Activated CD8-positive, alpha-beta T cell treated with anti-CD3 and anti-CD28 coated beads for 36 hours (primary cell): Measurements from ENCODE around the gene ERC2. TPM values are rescaled to one million over a fixed set of nuclear protein-coding genes. Genes with fewer than 3 reads are reported as not detected.

Experiments used
- ATAC-seq: fragments of 200-7000 bp; cut with Tn5 transposase; one replicate; pipeline ENCODE4 v1.10.0; 2021; ENCODE audit warnings: mild to moderate bottlenecking, moderate library complexity
- CTCF ChIA-PET: fragments of 350-600 bp; sonication (Branson Sonifier 250); formaldehyde crosslinking; loops from one replicate; lab custom pipeline; 2021; ENCODE audit warnings: antibody characterized with exemption; lab: Charles Lee
- POLR2A ChIA-PET: fragments of 350-600 bp; sonication (Branson Sonifier 250); formaldehyde crosslinking; loops from one replicate; lab custom pipeline; 2021; ENCODE audit warnings: antibody characterized with exemption; lab: Charles Lee
- DNase-seq: peaks from one replicate; pipeline ENCODE4 v3.0.0-alpha.2; 2020
- H3K27ac Mint-ChIP-seq: one replicate; pipeline ENCODE4 v1.8.0; 2021; ENCODE audit warnings: mild to moderate bottlenecking, mixed read lengths
- H3K27me3 Mint-ChIP-seq: one replicate; pipeline ENCODE4 v1.8.0; 2021; ENCODE audit warnings: mixed read lengths
- H3K36me3 Mint-ChIP-seq: one replicate; pipeline ENCODE4 v1.8.0; 2021; ENCODE audit warnings: low read depth, mixed read lengths
- H3K4me1 Mint-ChIP-seq: one replicate; pipeline ENCODE4 v1.8.0; 2021; ENCODE audit warnings: low read depth, mixed read lengths
- H3K4me3 Mint-ChIP-seq: one replicate; pipeline ENCODE4 v1.8.0; 2021; ENCODE audit warnings: mild to moderate bottlenecking, moderate library complexity, mixed read lengths
- H3K9me3 Mint-ChIP-seq: one replicate; pipeline ENCODE4 v1.8.0; 2021; ENCODE audit warnings: mixed read lengths
- intact Hi-C: fragments of 100-400 bp; cut with micrococcal nuclease; formaldehyde crosslinking; loops from one replicate; pipeline ENCODE4 v1.10.0; 2022
- total RNA-seq, 2 experiments: library from RNA; stranded (reverse); gene quantifications; one replicate each; pipeline ENCODE4 v1.2.3, GENCODE V29; 2021
- TF ChIP-seq, protein P1 (sequence below): fragments of 200-600 bp; IDR thresholded peaks from one replicate; pipeline ENCODE4 v1.8.0; 2022; ENCODE audit warnings: antibody characterized with exemption, mild to moderate bottlenecking

Gene ERC2
- total RNA-seq, 2 experiments from 2014 or later, result 0.18 to 0.52 TPM

DNA sequence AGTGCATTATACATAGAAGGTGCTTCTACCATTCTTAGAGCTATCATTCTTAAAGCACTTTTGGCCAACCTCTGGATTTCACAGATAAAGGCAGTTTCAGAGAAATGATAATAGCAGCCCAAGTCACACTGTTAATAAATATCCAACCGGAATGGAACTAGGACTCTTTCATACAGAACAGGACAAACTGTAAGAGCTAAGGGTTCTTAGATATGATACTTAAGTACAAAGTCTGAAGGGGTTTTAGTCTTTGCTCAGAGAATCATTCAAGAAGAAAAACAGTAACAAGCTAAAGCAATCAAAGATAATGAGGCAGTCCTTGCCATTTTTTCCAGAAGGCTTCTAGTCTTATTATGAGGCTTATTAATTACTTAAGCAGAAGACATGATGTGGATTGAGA is 239.0 kb downstream of the ERC2 start:
- no peak for ATAC-seq
- H3K27ac Mint-ChIP-seq, result no peak overlapping the region
- no peak for DNase-seq
- intact Hi-C loops, result no loop called here
- no peaks in the 10 kb centered on the region for H3K36me3 Mint-ChIP-seq
- ChIA-PET POLR2A (no interaction called here), CTCF (no interaction called here)
- H3K4me1 Mint-ChIP-seq, result no peaks in the 10 kb centered on the region
- peaks cover 4% of the 10 kb centered on the region for H3K27me3 Mint-ChIP-seq
- H3K4me3 Mint-ChIP-seq, result no peak overlapping the region
- TF ChIP-seq, protein P1, sequence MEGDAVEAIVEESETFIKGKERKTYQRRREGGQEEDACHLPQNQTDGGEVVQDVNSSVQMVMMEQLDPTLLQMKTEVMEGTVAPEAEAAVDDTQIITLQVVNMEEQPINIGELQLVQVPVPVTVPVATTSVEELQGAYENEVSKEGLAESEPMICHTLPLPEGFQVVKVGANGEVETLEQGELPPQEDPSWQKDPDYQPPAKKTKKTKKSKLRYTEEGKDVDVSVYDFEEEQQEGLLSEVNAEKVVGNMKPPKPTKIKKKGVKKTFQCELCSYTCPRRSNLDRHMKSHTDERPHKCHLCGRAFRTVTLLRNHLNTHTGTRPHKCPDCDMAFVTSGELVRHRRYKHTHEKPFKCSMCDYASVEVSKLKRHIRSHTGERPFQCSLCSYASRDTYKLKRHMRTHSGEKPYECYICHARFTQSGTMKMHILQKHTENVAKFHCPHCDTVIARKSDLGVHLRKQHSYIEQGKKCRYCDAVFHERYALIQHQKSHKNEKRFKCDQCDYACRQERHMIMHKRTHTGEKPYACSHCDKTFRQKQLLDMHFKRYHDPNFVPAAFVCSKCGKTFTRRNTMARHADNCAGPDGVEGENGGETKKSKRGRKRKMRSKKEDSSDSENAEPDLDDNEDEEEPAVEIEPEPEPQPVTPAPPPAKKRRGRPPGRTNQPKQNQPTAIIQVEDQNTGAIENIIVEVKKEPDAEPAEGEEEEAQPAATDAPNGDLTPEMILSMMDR, result no peak
- H3K9me3 Mint-ChIP-seq, result no peaks in the 10 kb centered on the region

DNA sequence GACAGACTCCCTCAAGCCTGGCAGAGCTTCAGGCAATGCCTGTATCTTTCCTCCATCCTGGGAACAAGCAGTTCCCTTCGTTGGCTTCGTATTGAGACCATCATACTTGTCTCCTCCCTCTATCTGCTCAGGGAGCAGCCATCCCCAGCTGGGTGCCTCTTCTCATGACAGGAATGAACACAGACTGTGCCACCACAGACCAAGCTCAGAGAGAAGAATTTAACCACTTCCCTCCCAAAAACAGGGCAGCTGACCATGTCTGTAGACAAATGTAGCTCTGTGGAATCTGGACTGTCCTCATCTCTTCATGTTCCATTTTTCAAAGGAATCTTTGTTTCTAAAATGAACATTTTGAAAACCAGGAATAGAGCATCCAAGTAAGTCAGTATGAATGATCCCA is 245.4 kb downstream of the ERC2 start:
- Mint-ChIP-seq H3K9me3 (no peaks in the 10 kb centered on the region), H3K27me3 (no peaks in the 10 kb centered on the region), H3K4me3 (no peak overlapping the region), H3K36me3 (no peaks in the 10 kb centered on the region), H3K4me1 (no peaks in the 10 kb centered on the region), H3K27ac (no peak overlapping the region)
- DNase-seq (no peak), ATAC-seq (no peak)
- intact Hi-C loops, result no loop called here
- TF ChIP-seq, protein P1, result no peak
- ChIA-PET POLR2A (no interaction called here), CTCF (interaction anchor here (0.6 kb wide), 1 partner anchor 240 kb away, joined by 3 read pairs; no protein-coding TSS in a partner anchor)

DNA sequence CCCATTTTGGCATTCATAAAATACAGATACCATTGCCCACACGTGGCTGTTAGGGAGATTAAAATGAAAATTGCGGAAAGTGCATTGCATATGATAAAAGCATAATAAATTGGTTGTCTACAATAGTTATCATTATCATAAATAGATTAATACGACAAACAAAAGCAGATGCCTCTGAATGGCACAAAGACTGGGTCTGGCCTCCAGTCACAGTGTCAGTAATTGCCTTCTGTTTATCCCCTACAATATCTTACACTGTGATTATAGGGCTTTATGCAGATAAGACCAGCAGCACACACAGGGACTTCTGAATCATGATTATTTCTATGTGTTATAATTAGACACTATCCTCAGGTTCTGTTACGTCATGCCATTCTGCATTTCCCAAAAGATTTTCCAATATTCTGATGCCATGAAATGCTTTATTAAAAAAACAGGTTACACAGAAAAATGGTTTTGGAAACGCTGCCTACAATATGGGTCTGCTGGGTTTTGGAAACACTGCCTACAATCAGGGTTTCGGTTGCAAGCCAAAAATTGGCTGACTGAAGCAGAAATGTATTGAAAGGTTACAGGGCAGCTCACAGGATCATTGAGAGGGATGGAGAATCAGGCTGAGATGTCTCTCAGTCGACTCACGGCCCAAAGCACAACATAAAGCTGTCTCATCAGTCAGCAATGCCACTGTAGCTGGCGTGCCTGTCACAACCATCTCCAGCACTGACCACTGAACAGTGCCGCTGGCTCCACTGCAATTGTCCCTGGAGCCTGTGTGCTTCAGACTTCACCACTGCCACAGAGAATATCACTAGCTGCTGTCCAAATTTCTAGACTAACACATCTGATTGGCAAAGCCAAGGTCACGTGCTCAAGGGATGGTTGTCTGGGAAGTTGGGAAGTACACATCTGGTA is 248.1 kb downstream of the ERC2 start:
- POLR2A ChIA-PET, result no interaction called here

DNA sequence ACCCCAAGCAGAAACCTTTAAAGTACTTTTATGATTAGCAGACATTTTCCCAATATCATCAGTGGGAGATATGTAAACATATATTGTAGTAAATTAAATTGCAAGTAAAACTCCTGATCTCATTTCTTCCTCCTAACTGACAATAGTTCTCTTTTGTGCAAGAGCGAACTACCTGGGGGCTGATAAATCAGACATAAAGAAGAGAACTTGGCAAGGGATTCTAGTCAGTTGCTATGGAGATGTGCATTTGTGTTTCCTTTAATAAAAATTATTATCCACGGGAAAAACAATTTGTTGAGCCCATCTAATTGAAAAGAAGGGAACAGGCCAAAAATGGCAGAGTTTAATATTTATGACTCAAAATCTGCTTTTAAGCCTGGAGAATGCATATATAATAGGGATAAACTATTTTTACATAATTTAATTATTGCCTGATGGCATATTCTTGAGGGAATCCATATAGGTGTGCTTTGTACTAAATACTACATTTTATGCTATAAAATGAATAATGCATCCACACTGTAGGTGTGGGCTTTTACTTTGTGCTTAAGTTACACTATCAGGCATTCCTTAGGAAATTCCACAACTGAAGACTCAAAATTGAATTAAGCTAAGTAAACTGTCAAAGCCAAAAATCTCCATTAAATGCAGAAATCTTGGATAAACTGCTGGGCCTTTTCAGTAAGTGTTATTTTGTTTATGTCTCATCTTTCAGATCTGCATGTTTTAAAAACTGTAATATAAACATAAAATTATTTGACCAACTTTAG is 258.1 kb downstream of the ERC2 start:
- no peaks in the 10 kb centered on the region for H3K9me3 Mint-ChIP-seq
- no peak overlapping the region for H3K27ac Mint-ChIP-seq
- ChIA-PET CTCF (no interaction called here), POLR2A (no interaction called here)
- ATAC-seq, result no peak
- no peaks in the 10 kb centered on the region for H3K4me1 Mint-ChIP-seq
- H3K27me3 Mint-ChIP-seq, result no peaks in the 10 kb centered on the region
- H3K4me3 Mint-ChIP-seq, result no peak overlapping the region
- intact Hi-C loops, result no loop called here
- no peaks in the 10 kb centered on the region for H3K36me3 Mint-ChIP-seq
- DNase-seq, result no peak
- TF ChIP-seq, protein P1, result no peak

More for the DNA sequence above, 248.1 kb downstream of the ERC2 start:
- CTCF ChIA-PET, result no interaction called here
- Mint-ChIP-seq H3K27ac (no peak overlapping the region), H3K36me3 (no peaks in the 10 kb centered on the region), H3K9me3 (no peaks in the 10 kb centered on the region), H3K27me3 (no peaks in the 10 kb centered on the region), H3K4me3 (no peak overlapping the region), H3K4me1 (no peaks in the 10 kb centered on the region)
- TF ChIP-seq, protein P1, result no peak
- ATAC-seq (no peak), DNase-seq (no peak)
- intact Hi-C loops, result no loop called here

DNA sequence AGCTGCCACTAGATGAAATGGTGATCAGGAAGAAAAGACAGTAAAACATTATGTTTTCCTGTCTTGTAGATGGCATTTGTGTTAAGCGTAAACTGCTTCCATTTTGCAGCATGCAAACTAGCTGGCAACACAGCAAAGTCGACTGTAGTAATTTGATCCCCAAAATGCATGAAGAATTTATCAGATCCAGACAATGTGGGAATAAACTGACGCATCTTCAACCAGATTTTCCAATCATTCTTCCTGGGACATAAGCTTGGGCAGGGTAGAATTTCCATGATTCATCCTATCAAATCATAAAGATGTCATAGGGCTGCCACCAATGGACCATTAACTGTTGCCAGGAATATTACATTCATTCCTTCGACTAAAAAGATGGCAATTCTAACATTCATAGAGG is 260.3 kb downstream of the ERC2 start:
- no peaks in the 10 kb centered on the region for H3K4me1 Mint-ChIP-seq
- no peaks in the 10 kb centered on the region for H3K27me3 Mint-ChIP-seq
- intact Hi-C loops, result no loop called here
- ChIA-PET CTCF (no interaction called here), POLR2A (no interaction called here)
- no peaks in the 10 kb centered on the region for H3K9me3 Mint-ChIP-seq
- ATAC-seq, result no peak
- H3K4me3 Mint-ChIP-seq, result no peak overlapping the region
- H3K36me3 Mint-ChIP-seq, result no peaks in the 10 kb centered on the region
- DNase-seq, result no peak
- TF ChIP-seq, protein P1, result no peak
- H3K27ac Mint-ChIP-seq, result no peak overlapping the region
